Liver (tissue), 9 donors: ENCODE results near the gene MKI67. TPM values are rescaled to one million over a fixed set of nuclear protein-coding genes. Genes with fewer than 3 reads are reported as not detected.

ENCODE experiments used
- DNase-seq: peaks from one replicate; pipeline ENCODE4 v3.0.0-alpha.2; 2017; ENCODE audit warnings: low spot score
- H3K27ac ChIP-seq, 2 donors: one replicate each; pipeline ENCODE4 v1.7.0; 2013; ENCODE audit warnings: inconsistent platforms in 2 of 2, low read length in 2 of 2, control low read depth in 1 of 2, low read depth in 1 of 2, mild to moderate bottlenecking in 1 of 2
- H3K27me3 ChIP-seq, 4 donors: one replicate each; pipeline versions ENCODE4 v1.6.1 to v1.7.0; 2013; ENCODE audit warnings: low read length in 3 of 4, inconsistent platforms in 1 of 4, mild to moderate bottlenecking in 1 of 4, moderate library complexity in 1 of 4; ENCODE audit not compliant: control insufficient read depth in 4 of 4, insufficient read depth in 4 of 4
- H3K36me3 ChIP-seq, 4 donors: one replicate each; pipeline versions ENCODE4 v1.6.1 to v1.7.0; 2013; ENCODE audit warnings: low read length in 3 of 4, mild to moderate bottlenecking in 3 of 4, low read depth in 1 of 4, moderate library complexity in 1 of 4; ENCODE audit not compliant: control insufficient read depth in 4 of 4, insufficient read depth in 3 of 4
- H3K4me1 ChIP-seq, 4 donors: one replicate each; pipeline versions ENCODE4 v1.6.1 to v1.7.0; 2013; ENCODE audit warnings: low read length in 3 of 4, mild to moderate bottlenecking in 3 of 4, moderate library complexity in 1 of 4; ENCODE audit not compliant: control insufficient read depth in 4 of 4, insufficient read depth in 4 of 4
- H3K4me3 ChIP-seq, 3 donors: one replicate each; pipeline versions ENCODE4 v1.6.1 to v1.7.0; 2013; ENCODE audit warnings: low read length in 3 of 3, control low read depth in 1 of 3, low read depth in 1 of 3, mild to moderate bottlenecking in 1 of 3
- H3K9ac ChIP-seq, 2 donors: one replicate each; pipeline ENCODE4 v1.7.0; 2013; ENCODE audit warnings: low read length in 2 of 2, mild to moderate bottlenecking in 2 of 2, moderate library complexity in 2 of 2, control low read depth in 1 of 2, low read depth in 1 of 2
- H3K9me3 ChIP-seq, 4 donors: one replicate each; pipeline versions ENCODE4 v1.6.1 to v1.7.0; 2013; ENCODE audit warnings: low read length in 3 of 4; ENCODE audit not compliant: control insufficient read depth in 4 of 4
- CTCF ChIP-seq: fragments of 150-350 bp; IDR thresholded peaks from 2 replicates; pipeline ENCODE4 v1.5.1; 2017; ENCODE audit warnings: improper control_type of control experiment, low read depth, low read length; ENCODE audit not compliant: missing input control
- EGR1 ChIP-seq, 2 donors: IDR thresholded peaks; 2 replicates each; pipeline ENCODE4 v1.6.1; 2016 to 2018; ENCODE audit warnings: antibody characterized with exemption in 2 of 2, low read depth in 2 of 2
- FOXA1 ChIP-seq: IDR thresholded peaks from 2 replicates; pipeline ENCODE4 v1.6.1; 2016; ENCODE audit warnings: antibody characterized with exemption
- FOXA2 ChIP-seq: IDR thresholded peaks from 2 replicates; pipeline ENCODE4 v1.6.1; 2016; ENCODE audit warnings: antibody characterized with exemption
- GABPA ChIP-seq, 2 donors: IDR thresholded peaks in 1 of 2; conservative IDR thresholded peaks in 1 of 2; 2 replicates each; pipeline ENCODE4 v1.6.1; 2016; ENCODE audit warnings: antibody characterized with exemption in 2 of 2, mild to moderate bottlenecking in 1 of 2, moderate library complexity in 1 of 2
- HNF4A ChIP-seq, 2 donors: conservative IDR thresholded peaks; 2 replicates each; pipeline ENCODE4 v1.6.1; 2016; ENCODE audit warnings: antibody characterized with exemption in 2 of 2, mild to moderate bottlenecking in 2 of 2
- HNF4G ChIP-seq: IDR thresholded peaks from 2 replicates; pipeline ENCODE4 v1.6.1; 2016; ENCODE audit warnings: antibody characterized with exemption
- JUND ChIP-seq, 2 donors: IDR thresholded peaks; 2 replicates each; pipeline ENCODE4 v1.6.1; 2016; ENCODE audit warnings: antibody characterized with exemption in 2 of 2
- MAX ChIP-seq: IDR thresholded peaks from 2 replicates; pipeline ENCODE4 v1.6.1; 2016; ENCODE audit warnings: antibody characterized with exemption
- NR2F2 ChIP-seq: IDR thresholded peaks from 2 replicates; pipeline ENCODE4 v1.6.1; 2016; ENCODE audit warnings: antibody characterized with exemption
- RAD21 ChIP-seq, 2 donors: IDR thresholded peaks; 2 replicates each; pipeline ENCODE4 v1.6.1; 2016; ENCODE audit warnings: antibody characterized with exemption in 2 of 2, mild to moderate bottlenecking in 2 of 2
- REST ChIP-seq: IDR thresholded peaks from 2 replicates; pipeline ENCODE4 v1.6.1; 2016; ENCODE audit warnings: antibody characterized with exemption, mild to moderate bottlenecking
- RXRA ChIP-seq, 2 donors: IDR thresholded peaks; 2 replicates each; pipeline ENCODE4 v1.6.1; 2017 to 2018; ENCODE audit warnings: antibody characterized with exemption in 2 of 2, mild to moderate bottlenecking in 1 of 2
- SP1 ChIP-seq: IDR thresholded peaks from 2 replicates; pipeline ENCODE4 v1.6.1; 2018; ENCODE audit warnings: antibody characterized with exemption, mild to moderate bottlenecking
- TAF1 ChIP-seq: conservative IDR thresholded peaks from 2 replicates; pipeline ENCODE4 v1.6.1; 2016; ENCODE audit warnings: antibody characterized with exemption, mild to moderate bottlenecking
- YY1 ChIP-seq: IDR thresholded peaks from 2 replicates; pipeline ENCODE4 v1.6.1; 2016; ENCODE audit warnings: antibody characterized with exemption, mild to moderate bottlenecking
- WGBS: extraction: QIAGEN DNeasy Blood & Tissue Kit; methylation state at CpG from one replicate; pipeline ENCODE4 v1.1.7; 2013; 5-methylcytosine and 5-hydroxymethylcytosine counted together
- polyA plus RNA-seq, 2 donors: library from polyadenylated mRNA; stranded (reverse) in 1 of 2; unstranded in 1 of 2; fragments of 200-250 nt in 1 of 2; fragments of >200 nt in 1 of 2; fragmentation: Nextera tagmentation in 1 of 2; extraction: Ambion mirVana in 1 of 2; gene quantifications; one replicate each; pipeline versions ENCODE4 v1.2.1 to v1.2.3, GENCODE V29; 2013 to 2015
- total RNA-seq, 2 donors: library from RNA; depleted of rRNA; stranded (reverse); fragments of >200 nt; gene quantifications; one replicate each; pipeline ENCODE4 v1.2.3, GENCODE V29; 2014
- TF ChIP-seq, protein P1 (sequence below): IDR thresholded peaks from 2 replicates; pipeline ENCODE4 v1.6.1; 2016; ENCODE audit warnings: antibody characterized with exemption
- TF ChIP-seq, protein P2 (sequence below): IDR thresholded peaks from 2 replicates; pipeline ENCODE4 v1.6.1; 2016; ENCODE audit warnings: antibody characterized with exemption
- donor health status: healthy.
- donor health status: healthy.
- donor health status: healthy.
- donor health status: healthy.
- donor health status: healthy.

The MKI67 gene
- total and polyA plus RNA-seq, 4 donors = 0.25 to 54.5 (median 1.1) TPM

GRCh38 chr10:128102480-128103228, 23.6 kb downstream of the MKI67 start:
- Histone ChIP-seq H3K9me3 (no peaks in the 10 kb centered on the region), H3K27ac (no peak overlapping the region), H3K9ac (no peak overlapping the region), H3K36me3 (no peaks in the 10 kb centered on the region), H3K4me1 (peaks cover 0 to 2% (median 0%) of the 10 kb centered on the region in 4 donors), H3K27me3 (no peaks in the 10 kb centered on the region), H3K4me3 (no peak overlapping the region)
- DNase-seq = no peak
- 87% methylated on average over 19 of the region's 19 CpGs for WGBS
- no peak for TF ChIP-seq HNF4G
- no peak for TF ChIP-seq EGR1 (IDR thresholded peaks at IDR 0.05; ENCODE audit: low read depth in 2 of 2)
- TF ChIP-seq RAD21 (IDR thresholded peaks at IDR 0.05) = no peak
- TF ChIP-seq SP1 = no peak
- no peak for TF ChIP-seq CTCF
- TF ChIP-seq MAX = no peak
- no peak for TF ChIP-seq GABPA (IDR thresholded peaks at IDR 0.05 in 1 of 2, conservative IDR thresholded peaks at IDR 0.05 in 1 of 2)

DNA sequence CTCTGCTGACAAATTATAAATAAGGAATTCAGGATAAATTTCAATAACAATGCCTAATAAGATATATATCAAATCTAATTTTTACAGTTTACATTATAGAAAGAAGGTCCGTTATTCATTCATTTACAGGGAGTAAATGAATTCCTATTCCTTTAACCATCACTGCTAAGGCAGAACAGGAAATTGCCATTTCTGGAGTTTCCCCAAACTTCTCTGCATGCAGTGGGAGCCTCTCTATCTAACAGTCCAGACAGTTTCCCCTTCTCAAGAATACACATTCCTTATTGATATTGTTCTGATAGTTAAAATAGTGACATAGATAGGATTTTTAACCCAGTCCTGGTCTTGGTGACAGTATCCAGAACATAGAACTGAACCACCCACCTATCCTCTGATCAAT, 24.3 kb downstream of the MKI67 start:
- Histone ChIP-seq H3K36me3 (no peaks in the 10 kb centered on the region), H3K27me3 (no peaks in the 10 kb centered on the region), H3K27ac (no peak overlapping the region), H3K4me1 (peaks cover 0 to 2% (median 0%) of the 10 kb centered on the region in 4 donors), H3K9me3 (no peaks in the 10 kb centered on the region), H3K9ac (no peak overlapping the region), H3K4me3 (no peak overlapping the region)
- no peak for DNase-seq
- TF ChIP-seq MAX (no peak), REST (no peak), GABPA (IDR thresholded peaks at IDR 0.05 in 1 of 2, conservative IDR thresholded peaks at IDR 0.05 in 1 of 2) (no peak), HNF4G (no peak), SP1 (no peak), TAF1 (no peak), HNF4A (conservative IDR thresholded peaks at IDR 0.05) (no peak), YY1 (no peak), FOXA2 (no peak), EGR1 (IDR thresholded peaks at IDR 0.05; ENCODE audit: low read depth in 2 of 2) (no peak), NR2F2 (no peak), CTCF (no peak), JUND (IDR thresholded peaks at IDR 0.05) (no peak), FOXA1 (no peak), RXRA (IDR thresholded peaks at IDR 0.05) (no peak), RAD21 (IDR thresholded peaks at IDR 0.05) (no peak)
- TF ChIP-seq, protein P1, sequence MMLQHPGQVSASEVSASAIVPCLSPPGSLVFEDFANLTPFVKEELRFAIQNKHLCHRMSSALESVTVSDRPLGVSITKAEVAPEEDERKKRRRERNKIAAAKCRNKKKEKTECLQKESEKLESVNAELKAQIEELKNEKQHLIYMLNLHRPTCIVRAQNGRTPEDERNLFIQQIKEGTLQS = no peak
- TF ChIP-seq, protein P2, sequence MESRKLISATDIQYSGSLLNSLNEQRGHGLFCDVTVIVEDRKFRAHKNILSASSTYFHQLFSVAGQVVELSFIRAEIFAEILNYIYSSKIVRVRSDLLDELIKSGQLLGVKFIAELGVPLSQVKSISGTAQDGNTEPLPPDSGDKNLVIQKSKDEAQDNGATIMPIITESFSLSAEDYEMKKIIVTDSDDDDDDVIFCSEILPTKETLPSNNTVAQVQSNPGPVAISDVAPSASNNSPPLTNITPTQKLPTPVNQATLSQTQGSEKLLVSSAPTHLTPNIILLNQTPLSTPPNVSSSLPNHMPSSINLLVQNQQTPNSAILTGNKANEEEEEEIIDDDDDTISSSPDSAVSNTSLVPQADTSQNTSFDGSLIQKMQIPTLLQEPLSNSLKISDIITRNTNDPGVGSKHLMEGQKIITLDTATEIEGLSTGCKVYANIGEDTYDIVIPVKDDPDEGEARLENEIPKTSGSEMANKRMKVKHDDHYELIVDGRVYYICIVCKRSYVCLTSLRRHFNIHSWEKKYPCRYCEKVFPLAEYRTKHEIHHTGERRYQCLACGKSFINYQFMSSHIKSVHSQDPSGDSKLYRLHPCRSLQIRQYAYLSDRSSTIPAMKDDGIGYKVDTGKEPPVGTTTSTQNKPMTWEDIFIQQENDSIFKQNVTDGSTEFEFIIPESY = no peak
- 83% methylated on average over 1 of the region's 1 CpG for WGBS
